Cortex of kidney (tissue), 1 donor: ENCODE results near the gene URGCP.

Source experiments
- DNase-seq: peaks from one replicate; lab custom pipeline; 2025; lab: John Stamatoyannopoulos, UW

Gene URGCP, protein sequence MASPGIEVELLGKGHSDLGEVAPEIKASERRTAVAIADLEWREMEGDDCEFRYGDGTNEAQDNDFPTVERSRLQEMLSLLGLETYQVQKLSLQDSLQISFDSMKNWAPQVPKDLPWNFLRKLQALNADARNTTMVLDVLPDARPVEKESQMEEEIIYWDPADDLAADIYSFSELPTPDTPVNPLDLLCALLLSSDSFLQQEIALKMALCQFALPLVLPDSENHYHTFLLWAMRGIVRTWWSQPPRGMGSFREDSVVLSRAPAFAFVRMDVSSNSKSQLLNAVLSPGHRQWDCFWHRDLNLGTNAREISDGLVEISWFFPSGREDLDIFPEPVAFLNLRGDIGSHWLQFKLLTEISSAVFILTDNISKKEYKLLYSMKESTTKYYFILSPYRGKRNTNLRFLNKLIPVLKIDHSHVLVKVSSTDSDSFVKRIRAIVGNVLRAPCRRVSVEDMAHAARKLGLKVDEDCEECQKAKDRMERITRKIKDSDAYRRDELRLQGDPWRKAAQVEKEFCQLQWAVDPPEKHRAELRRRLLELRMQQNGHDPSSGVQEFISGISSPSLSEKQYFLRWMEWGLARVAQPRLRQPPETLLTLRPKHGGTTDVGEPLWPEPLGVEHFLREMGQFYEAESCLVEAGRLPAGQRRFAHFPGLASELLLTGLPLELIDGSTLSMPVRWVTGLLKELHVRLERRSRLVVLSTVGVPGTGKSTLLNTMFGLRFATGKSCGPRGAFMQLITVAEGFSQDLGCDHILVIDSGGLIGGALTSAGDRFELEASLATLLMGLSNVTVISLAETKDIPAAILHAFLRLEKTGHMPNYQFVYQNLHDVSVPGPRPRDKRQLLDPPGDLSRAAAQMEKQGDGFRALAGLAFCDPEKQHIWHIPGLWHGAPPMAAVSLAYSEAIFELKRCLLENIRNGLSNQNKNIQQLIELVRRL

DNA sequence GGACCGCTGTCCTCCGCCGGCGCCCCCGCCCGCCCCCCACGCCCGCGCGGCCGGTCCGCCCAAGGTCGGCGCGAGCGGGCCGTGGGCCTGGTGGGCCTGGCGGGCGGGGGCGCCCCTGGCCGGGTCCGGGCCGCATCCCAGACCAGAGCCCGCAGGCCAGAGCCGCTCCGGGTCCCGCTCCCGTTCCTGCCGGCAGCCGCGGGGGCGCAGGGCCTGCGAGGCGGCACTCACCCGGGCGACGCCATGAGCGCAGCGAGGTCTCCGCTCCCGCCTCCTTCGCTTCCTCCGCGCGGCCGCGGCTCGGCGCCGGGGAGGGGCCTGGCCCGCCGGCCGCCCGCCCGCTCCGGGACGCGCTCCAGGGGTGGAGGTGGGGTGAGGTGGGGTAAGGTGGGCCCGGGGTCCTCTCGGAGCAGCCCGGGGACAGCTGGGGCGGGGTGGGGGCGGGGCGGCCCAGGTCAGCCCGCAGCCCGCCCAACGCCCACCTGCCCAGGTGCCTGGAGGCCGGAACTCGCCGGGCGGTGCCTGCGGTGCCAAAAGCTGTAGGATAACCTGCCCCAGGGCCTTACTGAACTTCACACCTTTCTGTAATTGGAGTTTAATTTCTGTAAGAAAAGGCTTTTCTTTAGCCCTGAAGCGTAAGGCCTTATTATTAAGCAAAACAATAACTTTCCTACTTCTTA is at the start of gene URGCP:
TSS of gene URGCP (minus strand) at position 266 of the 680 bp plus-strand sequence. CDS start at position 245, 21 bp downstream.
- DNase-seq: peak; percentile 13

DNA sequence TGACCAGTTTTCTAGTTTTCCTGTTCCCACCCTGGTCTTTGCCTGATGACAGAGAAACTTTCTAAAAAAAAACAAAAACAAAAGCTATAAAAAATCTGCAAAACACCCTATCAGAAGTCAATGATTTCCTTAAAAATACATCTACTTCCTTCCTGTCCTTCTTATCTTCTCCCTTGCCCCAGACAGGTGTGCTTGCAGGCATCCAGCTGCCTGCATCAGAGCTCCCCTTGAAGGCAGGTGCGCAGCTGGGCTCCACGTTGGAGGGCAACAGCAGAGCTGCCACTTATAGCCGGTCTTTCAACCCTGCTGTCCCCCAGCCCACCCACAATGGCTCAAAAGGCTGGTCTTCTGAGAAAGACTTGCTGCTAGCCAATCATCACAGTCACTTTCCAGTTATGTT is 49.6 kb upstream of the URGCP start:
- no peak for DNase-seq

DNA sequence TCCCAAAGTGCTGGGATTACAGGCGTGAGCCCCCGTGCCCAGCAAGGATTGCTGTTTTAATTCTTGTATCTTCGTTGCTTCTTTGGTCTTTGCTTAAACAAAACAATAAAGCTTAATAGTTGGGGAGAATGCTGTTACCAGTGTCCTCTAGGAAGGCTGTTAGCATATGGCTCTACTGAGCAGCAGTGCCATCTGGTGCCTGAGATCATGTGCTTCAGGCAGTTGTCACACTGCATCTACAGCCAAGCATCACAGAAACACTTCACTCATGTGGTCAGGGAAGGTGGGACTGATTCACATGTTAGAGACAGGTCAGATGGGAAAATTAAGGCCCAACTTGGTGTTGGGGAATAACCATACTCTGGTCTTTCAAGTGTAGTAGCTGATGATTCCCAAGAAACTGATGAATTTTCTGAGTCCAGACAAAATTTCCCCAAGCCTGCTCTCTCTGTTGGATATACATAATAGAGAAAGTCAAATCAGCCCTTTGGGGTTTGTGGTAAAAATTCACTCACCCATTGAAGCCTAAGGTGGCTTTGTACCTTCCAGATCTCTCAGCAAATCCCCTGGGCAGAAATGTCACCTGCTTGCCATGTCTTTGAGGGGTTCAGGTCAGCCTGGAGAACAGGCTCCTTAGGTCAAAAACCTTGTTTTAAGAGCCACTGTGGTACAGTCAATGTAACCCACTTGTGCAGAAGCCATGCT is 48.3 kb upstream of the URGCP start:
- no peak for DNase-seq

DNA sequence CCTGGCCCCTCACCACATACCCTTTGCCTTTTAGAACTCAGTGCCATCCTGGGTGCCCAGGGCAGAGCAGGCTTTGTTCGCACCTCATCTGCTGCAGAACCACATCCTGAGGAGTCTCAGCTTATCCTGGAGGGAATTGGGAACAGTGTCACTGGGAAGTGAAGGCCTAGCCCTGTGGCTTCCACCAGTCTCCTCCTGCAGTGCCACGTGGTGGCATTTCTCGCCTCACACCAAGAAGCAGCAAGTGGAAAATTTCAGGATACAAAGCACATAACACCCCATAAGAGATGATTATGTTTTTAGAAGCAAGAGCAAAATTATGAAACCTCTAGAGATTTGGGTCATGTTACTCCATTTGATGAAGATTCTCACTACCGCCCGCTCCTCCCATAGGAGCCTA is 46.7 kb upstream of the URGCP start:
- no peak for DNase-seq

DNA sequence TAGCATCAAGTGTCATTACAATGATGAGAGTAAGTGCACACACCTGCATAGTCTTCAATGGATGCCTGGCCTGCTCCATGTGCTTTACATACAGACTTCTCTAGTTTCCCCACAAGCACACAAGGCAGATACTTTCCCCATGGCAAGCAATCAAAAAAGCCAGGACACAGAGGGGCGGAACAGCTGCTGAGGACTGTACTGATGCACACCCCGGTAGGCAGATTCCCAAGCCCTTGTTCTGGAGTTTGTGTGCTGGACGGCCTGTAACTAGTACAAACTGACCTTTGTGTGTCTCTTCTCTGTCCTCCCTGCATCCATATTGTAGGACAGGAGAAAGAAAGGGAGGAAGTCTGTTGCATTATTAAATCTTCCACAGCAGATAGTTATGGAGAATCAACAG is 45.6 kb upstream of the URGCP start:
- no peak for DNase-seq

DNA sequence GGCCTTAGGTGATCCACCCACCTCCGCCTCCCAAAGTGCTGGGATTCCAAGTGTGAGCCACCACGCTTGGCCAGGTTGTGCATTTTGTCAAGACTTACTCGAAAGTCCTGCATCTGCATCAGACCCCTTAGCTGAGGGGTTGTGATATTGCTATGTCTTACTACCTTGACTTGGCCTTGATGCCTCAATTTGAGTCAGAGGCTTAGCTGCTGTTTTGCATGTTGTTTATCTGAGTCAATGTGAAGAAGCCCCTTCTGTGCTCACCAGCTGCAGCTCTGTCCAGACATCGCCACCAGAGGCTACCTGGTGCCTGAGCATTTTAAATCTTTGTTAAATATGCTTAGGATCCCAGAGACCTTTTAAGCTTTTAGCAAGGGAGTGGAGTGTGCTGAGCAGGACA is 37.9 kb upstream of the URGCP start:
- DNase-seq: no peak

DNA sequence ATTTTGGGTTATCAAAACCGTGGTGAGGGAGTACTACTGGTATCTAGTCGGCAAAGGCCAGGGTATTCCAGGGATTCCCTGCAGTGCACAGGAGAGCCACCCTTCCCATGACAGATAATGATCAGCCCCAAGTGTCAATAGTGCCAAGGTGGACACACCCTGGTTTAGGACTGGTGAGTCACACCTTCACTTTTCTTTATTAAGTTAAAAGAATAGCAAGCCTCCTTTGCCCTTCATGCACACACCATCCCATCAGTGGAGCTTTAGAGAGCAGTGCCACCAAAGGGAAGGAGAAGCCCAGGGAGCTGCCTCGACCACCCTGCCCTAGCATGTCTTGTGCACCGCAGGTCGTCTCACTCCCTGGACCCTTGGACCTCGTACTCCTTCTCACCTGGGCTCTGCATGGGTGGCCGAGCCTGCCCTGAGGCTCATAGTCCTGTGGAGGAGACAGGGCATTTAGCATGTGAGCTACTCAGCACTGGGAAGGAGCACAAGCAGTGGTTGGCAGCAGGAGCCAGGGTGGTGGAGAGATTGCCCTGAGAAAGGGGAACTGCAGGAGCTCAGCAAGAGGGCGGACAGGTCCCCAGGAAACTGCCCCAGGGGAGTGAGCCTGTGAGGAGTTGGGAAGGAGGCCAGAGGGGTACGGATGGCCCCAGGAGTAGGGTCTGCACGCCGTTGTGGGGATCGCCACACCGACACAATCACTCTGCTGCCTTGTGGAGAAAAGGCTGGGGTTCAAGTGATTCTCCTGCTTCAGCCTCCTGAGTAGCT is 37.2 kb upstream of the URGCP start:
- DNase-seq: no peak

DNA sequence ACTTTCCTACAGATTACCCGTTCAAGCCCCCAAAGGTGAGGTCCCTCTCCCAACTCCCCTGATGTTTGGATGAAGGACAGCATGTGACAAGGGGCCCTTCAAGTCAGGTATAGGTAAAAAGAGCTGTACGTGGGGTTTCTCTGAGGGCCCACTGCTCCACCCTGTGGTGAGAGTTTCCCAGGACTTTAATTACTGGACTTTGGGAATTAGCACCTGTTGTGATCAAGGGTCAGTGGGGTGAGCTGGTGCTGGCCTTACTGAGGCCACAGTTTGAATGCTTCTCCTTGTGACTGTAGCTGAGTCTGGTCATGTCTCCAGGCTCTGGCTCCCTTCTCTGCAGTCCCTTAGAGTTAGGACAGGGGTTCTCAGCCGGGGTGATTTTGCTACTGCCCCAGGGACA is 36.6 kb upstream of the URGCP start:
- DNase-seq: no peak

DNA sequence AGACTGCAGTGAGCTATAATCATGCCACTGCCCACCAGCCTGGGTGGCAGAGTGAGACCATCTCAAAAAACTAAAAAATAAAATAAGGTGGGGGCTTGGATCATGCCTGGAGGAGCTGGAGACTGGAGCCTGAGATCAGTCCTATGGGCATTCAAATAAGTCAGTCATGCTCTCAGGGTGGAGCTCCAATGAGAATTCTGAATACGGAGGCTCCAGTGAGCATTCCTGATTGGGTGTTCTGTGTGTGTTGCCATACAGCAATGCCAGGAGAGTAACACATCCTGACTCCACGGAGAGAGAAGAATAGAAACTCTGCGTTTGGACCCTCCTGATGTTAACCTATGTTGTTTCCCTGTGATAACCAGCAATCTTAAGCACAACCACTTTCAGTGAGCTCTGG is 35.9 kb upstream of the URGCP start:
- no peak for DNase-seq

DNA sequence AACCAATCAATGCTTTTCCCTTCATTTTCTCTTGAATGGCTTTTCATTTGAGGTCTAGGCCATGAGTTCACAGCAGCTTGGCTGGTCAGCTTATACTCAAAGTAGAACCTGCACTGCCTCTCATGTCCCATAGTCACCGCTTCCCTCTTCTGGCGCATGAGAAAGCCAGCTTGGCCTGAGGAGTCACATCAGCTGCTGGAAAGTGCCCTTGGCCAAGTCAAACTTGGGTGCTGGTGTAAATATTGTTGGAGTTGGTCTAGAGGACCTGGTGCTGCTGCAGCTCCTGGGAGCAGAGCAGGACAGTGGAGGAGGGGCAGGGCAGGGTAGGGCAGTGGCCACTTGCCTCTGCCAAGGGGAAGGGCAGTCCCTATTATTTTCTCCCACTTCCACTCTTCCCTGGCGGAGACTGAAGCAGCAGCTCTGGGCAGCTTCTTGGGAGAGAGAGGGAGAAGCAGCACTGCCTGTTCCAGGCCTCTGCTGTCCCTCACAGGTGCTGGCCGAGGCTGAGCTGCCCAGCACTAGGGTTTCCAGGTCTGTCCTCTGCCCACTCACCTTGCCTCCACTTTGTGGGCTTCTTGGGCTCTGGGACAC is 32.6 kb upstream of the URGCP start:
- no peak for DNase-seq

DNA sequence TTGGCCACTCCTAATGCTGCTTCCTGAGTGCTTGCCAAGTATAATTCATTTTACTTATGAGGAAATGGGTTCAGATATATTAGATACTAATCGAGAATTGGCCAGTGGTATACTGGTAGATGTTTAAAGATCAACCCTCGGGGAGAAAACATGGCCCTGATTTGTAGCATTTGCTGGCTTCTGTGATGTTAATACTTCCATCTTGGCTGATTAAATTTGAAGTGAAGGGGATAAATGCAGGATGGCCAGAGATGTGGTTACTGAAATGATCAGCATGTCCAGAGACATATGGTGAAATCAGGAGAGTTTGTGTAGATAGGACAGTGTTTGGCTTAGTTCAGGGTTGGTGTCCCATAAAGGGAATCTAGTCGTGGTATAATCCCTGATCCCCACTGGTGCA is 31.0 kb upstream of the URGCP start:
- no peak for DNase-seq

DNA sequence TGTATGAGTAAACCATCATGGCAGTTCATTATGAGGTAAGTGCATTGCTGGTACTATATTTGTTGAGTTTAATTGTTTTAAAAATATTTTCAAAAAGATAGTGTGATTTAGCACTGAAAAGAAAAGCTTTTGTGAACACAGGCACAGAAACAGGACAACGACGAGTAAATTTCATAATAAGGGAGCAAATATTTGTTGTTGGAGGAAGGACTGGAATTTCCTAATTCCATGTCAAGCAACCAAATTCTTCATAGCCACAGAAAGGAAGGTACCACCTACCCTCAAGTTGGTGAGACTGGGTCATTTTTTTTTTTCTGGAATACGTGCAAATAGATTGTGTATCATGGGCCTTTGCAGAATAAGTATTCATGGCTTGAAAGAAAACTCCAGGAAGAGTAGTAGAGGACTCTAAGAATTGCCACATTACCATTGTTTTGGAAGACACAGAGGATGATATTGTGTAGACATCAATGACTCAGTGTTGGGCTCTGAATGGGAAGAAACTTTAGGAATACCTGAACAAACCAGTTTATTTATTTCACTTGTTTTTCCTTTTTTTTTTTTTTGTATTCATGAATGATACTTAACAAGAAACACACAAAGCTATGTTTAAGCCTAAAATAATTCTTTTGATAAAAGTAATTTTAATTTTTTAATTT is 27.6 kb upstream of the URGCP start:
- DNase-seq: no peak

DNA sequence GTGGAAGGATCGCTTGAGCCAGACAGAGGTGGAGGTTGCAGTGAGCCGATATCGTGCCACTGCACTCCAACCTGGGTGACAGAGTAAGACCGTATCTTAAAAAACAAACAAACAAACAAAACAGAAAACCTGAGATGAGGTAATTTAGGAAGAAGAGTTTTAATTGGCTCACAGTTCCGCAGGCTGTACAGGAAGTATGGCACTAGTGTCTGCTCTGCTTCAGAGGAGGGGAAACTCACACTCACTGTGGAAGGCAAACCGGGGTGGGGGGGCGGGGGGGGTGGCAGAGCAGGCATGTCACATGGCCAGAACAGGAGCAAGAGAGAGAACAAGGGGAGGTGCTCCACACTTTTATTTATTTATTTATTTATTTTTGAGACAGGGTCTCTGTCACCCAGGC is 24.9 kb upstream of the URGCP start:
- no peak for DNase-seq

DNA sequence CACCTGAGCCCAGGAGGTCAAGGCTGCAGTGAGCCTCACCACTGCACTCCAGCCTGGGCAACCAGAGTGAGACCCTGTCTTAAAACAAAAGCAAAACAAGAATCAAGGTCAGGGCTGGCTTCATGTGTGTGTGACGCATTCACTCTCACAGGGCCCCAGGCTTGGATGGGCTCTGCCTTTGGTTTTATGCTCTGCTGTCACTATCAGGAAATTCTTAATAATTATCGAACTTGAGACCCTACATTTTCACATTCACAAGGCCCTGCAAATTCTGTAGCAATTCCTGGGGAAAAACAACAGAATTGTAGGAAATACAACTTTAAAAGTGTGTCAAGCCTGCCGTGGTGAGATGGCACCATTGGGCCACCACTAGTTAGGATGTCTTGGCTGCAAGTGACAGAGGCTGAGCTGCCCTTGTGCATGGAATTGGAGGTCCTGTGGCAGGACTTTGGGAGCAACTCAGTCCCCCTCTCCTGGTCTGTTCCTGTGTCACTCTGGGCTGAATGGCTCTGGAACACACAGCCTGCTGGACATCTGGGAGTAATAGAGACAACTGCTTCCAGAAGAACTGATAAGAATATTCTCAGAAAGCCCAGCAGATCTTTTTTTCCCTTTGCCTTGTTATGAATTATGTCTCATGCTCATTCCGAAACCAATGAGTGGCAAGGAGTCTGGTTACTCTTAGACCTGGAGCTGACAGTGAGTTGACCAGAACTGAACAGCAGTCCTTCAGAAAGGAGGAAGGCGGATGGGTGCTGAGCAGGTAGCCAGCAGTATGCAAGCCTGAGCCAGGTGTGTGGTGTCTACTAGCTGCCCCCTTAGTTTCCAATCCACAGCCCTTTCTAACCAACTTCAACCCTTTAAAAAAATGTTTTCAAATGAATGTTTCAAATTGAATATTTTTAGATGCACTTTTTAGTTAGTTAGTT is 23.4 kb upstream of the URGCP start:
- DNase-seq: no peak

DNA sequence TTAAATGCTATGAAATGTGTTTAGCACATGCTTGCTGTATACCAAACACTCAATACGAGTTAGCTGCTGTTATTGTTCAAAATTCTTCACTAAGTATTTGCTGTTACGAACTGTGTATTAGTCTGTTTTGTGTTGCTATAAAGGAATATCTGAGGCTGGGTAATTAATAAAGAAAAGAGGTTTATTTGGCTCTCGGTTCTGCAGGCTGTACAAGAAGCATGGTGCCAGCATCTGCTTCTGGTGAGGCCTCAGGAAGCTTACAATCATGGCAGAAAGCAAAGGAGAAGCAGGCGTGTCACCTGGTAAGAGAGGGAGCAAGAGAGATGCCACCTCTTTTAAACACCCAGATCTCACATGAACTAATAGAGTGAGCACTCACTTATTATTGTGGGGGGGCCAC is 21.4 kb upstream of the URGCP start:
- DNase-seq: no peak

DNA sequence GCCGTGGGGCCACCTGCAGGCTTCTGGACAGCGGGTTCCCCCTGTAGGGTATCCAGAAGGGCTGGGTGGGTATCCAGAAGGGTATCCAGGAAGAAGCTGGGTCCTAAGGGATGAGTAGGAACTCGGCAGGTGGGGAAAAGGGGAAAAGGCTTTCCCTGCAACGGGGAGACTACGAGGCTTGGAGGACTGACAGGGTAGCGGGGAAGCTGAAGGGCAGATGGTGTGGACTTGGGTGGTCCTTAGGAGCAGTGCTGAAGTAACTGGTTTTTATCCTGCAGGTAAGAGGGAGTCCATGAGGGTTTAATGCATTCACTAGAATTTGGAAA is 20.4 kb upstream of the URGCP start:
- DNase-seq: no peak

DNA sequence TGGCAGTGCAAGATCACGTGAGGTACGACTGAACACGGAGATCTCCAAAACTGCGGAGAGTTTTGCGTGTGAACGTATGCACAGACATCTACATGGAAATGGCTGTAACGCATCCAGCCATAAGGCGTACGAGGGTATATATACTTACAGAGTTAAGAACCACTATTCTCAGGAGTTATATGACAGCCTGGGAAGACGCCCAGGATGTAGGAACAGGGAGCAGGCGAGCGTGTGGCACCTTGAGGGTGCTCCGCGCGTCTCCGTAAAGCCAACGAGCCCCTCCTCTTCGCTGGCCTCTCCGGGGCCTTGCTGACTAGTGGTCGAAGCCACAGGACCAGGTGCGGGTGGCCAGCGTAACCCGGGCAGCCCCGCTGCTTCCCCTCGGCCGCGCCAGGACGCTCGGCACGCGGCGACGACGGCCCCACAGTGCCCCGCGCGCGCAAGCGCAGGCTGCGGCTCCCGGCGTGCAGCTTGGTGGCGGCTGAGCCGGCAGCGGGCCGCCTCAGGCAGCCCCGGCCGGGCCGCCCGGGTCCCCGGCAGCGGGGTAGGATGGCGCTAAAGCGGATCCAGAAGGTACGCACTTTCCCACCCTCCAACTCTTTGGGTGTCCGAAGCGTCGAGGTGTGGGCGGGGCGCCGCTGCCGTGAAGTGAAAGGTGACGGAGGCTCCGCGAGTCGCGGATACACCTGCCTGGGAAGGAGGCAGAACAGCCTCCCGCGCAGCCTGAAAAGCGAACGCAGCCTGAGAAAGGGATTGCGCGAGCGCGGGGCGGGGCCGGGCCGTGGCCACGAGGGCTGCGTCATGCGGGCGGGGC is 19.8 kb upstream of the URGCP start, which contains the start of gene UBE2D4:
TSS of gene UBE2D4 (plus strand) at position 453 of the 814 bp plus-strand sequence. CDS start at position 550, 97 bp downstream.
- DNase-seq: peak; percentile 54

DNA sequence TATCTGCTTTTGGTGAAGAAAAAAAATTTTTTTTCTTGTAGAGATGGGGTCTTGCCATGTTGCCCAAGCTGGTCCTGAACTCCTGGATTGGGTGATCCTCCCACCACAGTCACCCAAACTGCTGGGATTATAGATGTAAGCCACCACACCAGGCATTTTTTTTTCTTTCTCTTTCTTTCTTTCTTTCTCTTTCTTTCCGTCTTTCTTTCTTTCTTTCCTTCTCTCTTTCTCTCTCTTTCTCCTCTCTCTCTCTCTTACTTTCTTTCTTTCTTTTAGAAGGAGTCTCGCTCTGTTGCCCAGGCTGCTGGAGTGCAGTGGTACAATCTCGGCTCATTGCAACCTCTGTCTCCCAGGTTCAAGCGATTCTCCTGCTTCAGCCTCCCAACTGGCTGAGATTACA is 16.3 kb upstream of the URGCP start:
- no peak for DNase-seq
